Adrenal gland (tissue), 5 donors: ENCODE results near the gene PRKCH.

Source experiments
- CTCF ChIP-seq, 6 experiments: fragments of 450-650 bp in 4 of 6; fragments of 200-600 bp in 2 of 6; sonication (generic) in 1 of 6; IDR thresholded peaks; 1 replicate in 5 of 6; 2 replicates in 1 of 6; pipeline versions ENCODE4 v1.5.1 to v1.8.0; 2016 to 2021; ENCODE audit warnings: antibody characterized with exemption in 6 of 6, mild to moderate bottlenecking in 2 of 6, moderate library complexity in 1 of 6
- POLR2A ChIP-seq, 2 donors: fragments of 450-650 bp; IDR thresholded peaks; one replicate each; pipeline ENCODE4 v1.6.1; 2017; ENCODE audit warnings: antibody characterized with exemption in 2 of 2, mild to moderate bottlenecking in 2 of 2, moderate library complexity in 1 of 2
- donor health status: DM: no; HTN: no; CAD: no.

- no peak for TF ChIP-seq POLR2A (IDR thresholded peaks at IDR 0.05)
- TF ChIP-seq CTCF (IDR thresholded peaks at IDR 0.05), result no peak
Measured at GRCh38 chr14:61508526-61508925, 187.1 kb downstream of the PRKCH start.
